Measurements from ENCODE around the gene QKI. TPM values are rescaled to one million over a fixed set of nuclear protein-coding genes. Genes with fewer than 3 reads are reported as not detected.
"Not testable (repeated sequence)": the region's sequence is repeated elsewhere in the genome, so short reads cannot be mapped to it uniquely, and the experiment has no call there.

The QKI gene
- total RNA-seq, 1 donor from 2014 or later = 234 TPM

GRCh38 chr6:163429858-163430448, 15.4 kb downstream of the QKI start:
- no peak for DNase-seq
- Histone ChIP-seq H3K9me3 (no peaks in the 10 kb centered on the region), H3K4me3 (no peak overlapping the region), H3K27ac (no peak overlapping the region), H3K36me3 (no peaks in the 10 kb centered on the region), H3K4me1 (peaks cover 46% of the 10 kb centered on the region), H3K27me3 (no peaks in the 10 kb centered on the region)
- TF ChIP-seq CTCF (IDR thresholded peaks at IDR 0.05) = no peak
- intact Hi-C loops (cut with DNase I) = loop anchor here (10.0 kb wide), 1 partner anchor 525 kb away; no protein-coding TSS in a partner anchor
- ATAC-seq = peak; percentile 68

- Histone ChIP-seq H3K27me3 (no peaks in the 10 kb centered on the region), H3K36me3 (no peaks in the 10 kb centered on the region), H3K27ac (no peak overlapping the region), H3K9me3 (no peaks in the 10 kb centered on the region), H3K4me3 (no peak overlapping the region), H3K4me1 (peaks cover 44% of the 10 kb centered on the region)
- peak; percentile 5 for TF ChIP-seq CTCF (IDR thresholded peaks at IDR 0.05)
- intact Hi-C loops (cut with DNase I) = no loop called here
- DNase-seq = no peak
- ATAC-seq = no peak
Measured at GRCh38 chr6:163432300-163432699, 17.8 kb downstream of the QKI start.

GRCh38 chr6:163433486-163433885, 19.0 kb downstream of the QKI start:
- H3K9me3 ChIP-seq; ATAC-seq; H3K27ac ChIP-seq; H3K36me3 ChIP-seq; intact Hi-C loops (cut with DNase I); H3K4me3 ChIP-seq; DNase-seq; H3K27me3 ChIP-seq: not testable (repeated sequence)
- peaks cover 50% of the 10 kb centered on the region for H3K4me1 ChIP-seq

- ATAC-seq (no peak), DNase-seq (no peak)
- Histone ChIP-seq H3K27ac (no peak overlapping the region), H3K9me3 (no peaks in the 10 kb centered on the region), H3K4me3 (no peak overlapping the region), H3K4me1 (peaks cover 48% of the 10 kb centered on the region), H3K36me3 (no peaks in the 10 kb centered on the region), H3K27me3 (no peaks in the 10 kb centered on the region)
- intact Hi-C loops (cut with DNase I) = no loop called here
- no peak for TF ChIP-seq CTCF (IDR thresholded peaks at IDR 0.05)
Measured at GRCh38 chr6:163435023-163435422, 20.5 kb downstream of the QKI start.

GRCh38 chr6:163436843-163437242, 22.3 kb downstream of the QKI start:
- Histone ChIP-seq H3K4me1 (peaks cover 53% of the 10 kb centered on the region), H3K27ac (no peak overlapping the region), H3K4me3 (no peak overlapping the region), H3K36me3 (no peaks in the 10 kb centered on the region), H3K27me3 (no peaks in the 10 kb centered on the region), H3K9me3 (no peaks in the 10 kb centered on the region)
- TF ChIP-seq CTCF (IDR thresholded peaks at IDR 0.05) = no peak
- intact Hi-C loops (cut with DNase I) = no loop called here
- ATAC-seq (no peak), DNase-seq (no peak)

- no peak for DNase-seq
- Histone ChIP-seq H3K36me3 (no peaks in the 10 kb centered on the region), H3K4me1 (peaks cover 59% of the 10 kb centered on the region), H3K9me3 (no peaks in the 10 kb centered on the region), H3K27me3 (no peaks in the 10 kb centered on the region), H3K27ac (no peak overlapping the region), H3K4me3 (no peak overlapping the region)
- no peak for TF ChIP-seq CTCF (IDR thresholded peaks at IDR 0.05)
- intact Hi-C loops (cut with DNase I) = no loop called here
- ATAC-seq = no peak
Measured at GRCh38 chr6:163437466-163437865, 22.9 kb downstream of the QKI start.

Measured in upper lobe of right lung (tissue), 1 donor.